Measurements from ENCODE around the gene PEAR1. TPM values are rescaled to one million over a fixed set of nuclear protein-coding genes. Genes with fewer than 3 reads are reported as not detected.

Gene PEAR1
- total RNA-seq, 1 experiment from 2014 or later = 10.8 TPM

GRCh38 chr1:156874142-156874541, 19.4 kb upstream of the PEAR1 start (continued):
- TF ChIP-seq, protein P1, sequence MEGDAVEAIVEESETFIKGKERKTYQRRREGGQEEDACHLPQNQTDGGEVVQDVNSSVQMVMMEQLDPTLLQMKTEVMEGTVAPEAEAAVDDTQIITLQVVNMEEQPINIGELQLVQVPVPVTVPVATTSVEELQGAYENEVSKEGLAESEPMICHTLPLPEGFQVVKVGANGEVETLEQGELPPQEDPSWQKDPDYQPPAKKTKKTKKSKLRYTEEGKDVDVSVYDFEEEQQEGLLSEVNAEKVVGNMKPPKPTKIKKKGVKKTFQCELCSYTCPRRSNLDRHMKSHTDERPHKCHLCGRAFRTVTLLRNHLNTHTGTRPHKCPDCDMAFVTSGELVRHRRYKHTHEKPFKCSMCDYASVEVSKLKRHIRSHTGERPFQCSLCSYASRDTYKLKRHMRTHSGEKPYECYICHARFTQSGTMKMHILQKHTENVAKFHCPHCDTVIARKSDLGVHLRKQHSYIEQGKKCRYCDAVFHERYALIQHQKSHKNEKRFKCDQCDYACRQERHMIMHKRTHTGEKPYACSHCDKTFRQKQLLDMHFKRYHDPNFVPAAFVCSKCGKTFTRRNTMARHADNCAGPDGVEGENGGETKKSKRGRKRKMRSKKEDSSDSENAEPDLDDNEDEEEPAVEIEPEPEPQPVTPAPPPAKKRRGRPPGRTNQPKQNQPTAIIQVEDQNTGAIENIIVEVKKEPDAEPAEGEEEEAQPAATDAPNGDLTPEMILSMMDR (IDR thresholded peaks at IDR 0.05 in 2 of 3, conservative IDR thresholded peaks at IDR 0.05 in 1 of 3; ENCODE audit: borderline replicate concordance in 1 of 3, insufficient read depth in 1 of 3, low read depth in 2 of 3, low read length in 2 of 3) = no peak
- TF ChIP-seq POLR2A (IDR thresholded peaks at IDR 0.05; ENCODE audit: borderline replicate concordance, extremely low read depth, insufficient read depth, insufficient read length) = no peak
- TF ChIP-seq SIN3A (IDR thresholded peaks at IDR 0.05; ENCODE audit: low read depth) = no peak
- TF ChIP-seq, protein P2, sequence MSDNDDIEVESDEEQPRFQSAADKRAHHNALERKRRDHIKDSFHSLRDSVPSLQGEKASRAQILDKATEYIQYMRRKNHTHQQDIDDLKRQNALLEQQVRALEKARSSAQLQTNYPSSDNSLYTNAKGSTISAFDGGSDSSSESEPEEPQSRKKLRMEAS (IDR thresholded peaks at IDR 0.05) = no peak
- no peak for TF ChIP-seq RAD21 (IDR thresholded peaks at IDR 0.05; ENCODE audit: low read depth)

DNA sequence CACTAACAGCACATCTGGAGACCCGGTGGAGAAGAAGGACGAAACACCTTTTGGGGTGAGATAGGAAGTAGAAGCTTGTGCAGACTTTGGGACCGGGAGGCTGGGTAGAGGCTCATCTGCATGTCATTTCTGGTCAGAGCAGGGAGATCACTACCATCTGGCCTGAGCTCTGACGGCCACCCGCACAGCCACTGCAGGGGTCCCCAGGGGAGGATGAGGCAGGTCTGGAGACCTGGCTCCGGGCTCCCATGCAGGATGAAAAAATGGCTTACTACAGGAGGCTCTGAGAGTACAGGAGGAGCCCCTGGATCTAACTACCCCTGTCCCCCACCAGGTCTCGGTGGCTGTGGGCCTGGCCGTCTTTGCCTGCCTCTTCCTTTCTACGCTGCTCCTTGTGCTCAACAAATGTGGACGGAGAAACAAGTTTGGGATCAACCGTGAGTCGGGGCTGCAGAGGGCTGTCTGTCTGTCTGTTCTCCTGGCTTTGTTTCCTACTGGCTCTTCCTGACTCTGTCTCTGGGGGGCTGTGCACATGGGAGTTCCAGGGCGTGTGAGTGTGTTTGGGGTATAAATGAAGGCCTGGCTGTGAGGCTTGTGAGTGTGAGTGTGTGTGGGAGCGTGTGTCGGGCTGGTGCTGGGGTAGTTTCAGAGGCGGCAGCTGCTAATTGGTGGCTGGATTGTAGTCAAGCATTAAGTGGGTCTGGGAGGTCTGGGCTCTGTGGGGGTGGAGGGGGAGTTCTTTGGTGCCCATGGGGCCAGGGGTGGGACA, 18.8 kb upstream of the PEAR1 start:
- no peaks in the 10 kb centered on the region for H3K9me2 ChIP-seq (ENCODE audit: insufficient read depth)
- peaks cover 0 to 15% of the 10 kb centered on the region in 2 experiments; a peak in 2 of 4 replicates for H3K4me1 ChIP-seq (ENCODE audit: control insufficient read depth in 1 of 2, insufficient read depth in 2 of 2, low read length in 2 of 2)
- RAD21 ChIA-PET (ENCODE audit: low non-redundant PET in 1 of 2, low total read pairs in 2 of 2, uncharacterized antibody in 2 of 2, unreplicated experiment in 2 of 2) = no interaction called here
- H4K20me1 ChIP-seq (ENCODE audit: insufficient read depth) = no peaks in the 10 kb centered on the region
- no peak for ATAC-seq
- POLR2A ChIA-PET = no interaction called here
- H3K4me2 ChIP-seq (ENCODE audit: low read length) = no peak overlapping the region
- H2AFZ ChIP-seq (ENCODE audit: low read depth, low read length, poor library complexity, severe bottlenecking) = no peak overlapping the region
- H3K36me3 ChIP-seq (ENCODE audit: control insufficient read depth in 1 of 2, insufficient read depth in 2 of 2, low read length in 2 of 2) = no peaks in the 10 kb centered on the region
- 0 out of 2 replicates have a peak, but pooled peaks cover 3% of the 10 kb centered on the region for H3K27me3 ChIP-seq (ENCODE audit: insufficient read depth, low read length)
- H3K79me2 ChIP-seq (ENCODE audit: insufficient read depth, low read length) = no peaks in the 10 kb centered on the region
- no peaks in the 10 kb centered on the region for H3K9me3 ChIP-seq (ENCODE audit: control insufficient read depth in 1 of 2, insufficient read depth in 1 of 2, low read depth in 1 of 2, low read length in 2 of 2)
- H3K27ac ChIP-seq (ENCODE audit: low read depth, low read length) = no peak overlapping the region
- CTCF ChIA-PET = interaction anchor here (1.0 kb wide), 1 partner anchor 185 kb away, joined by 3 read pairs; no protein-coding TSS in a partner anchor
- DNase-seq (ENCODE audit: low read depth, low spot score) = no peak
- intact Hi-C loops (cut with micrococcal nuclease) = no loop called here
- H3K4me3 ChIP-seq (replicated peaks in 1 of 2; ENCODE audit: low read depth in 1 of 2, low read length in 2 of 2) = no peak overlapping the region
- no peak overlapping the region for H3K9ac ChIP-seq (ENCODE audit: low read length)
- BruUV-seq (replicated peaks) = no TSS peak
- no peak for TF ChIP-seq ZFX (IDR thresholded peaks at IDR 0.05)
- no peak for TF ChIP-seq JUND (IDR thresholded peaks at IDR 0.05)
- no peak for TF ChIP-seq SRF (IDR thresholded peaks at IDR 0.05; ENCODE audit: low read depth)
- no peak for TF ChIP-seq CBX3 (IDR thresholded peaks at IDR 0.05; ENCODE audit: low read depth)
- TF ChIP-seq, protein P2 (IDR thresholded peaks at IDR 0.05) = no peak
- TF ChIP-seq EZH2 (IDR thresholded peaks at IDR 0.05) = no peak
- TF ChIP-seq EZH2phosphoT487 (IDR thresholded peaks at IDR 0.05; ENCODE audit: borderline replicate concordance) = no peak
